Keratinocyte (primary cell): Measurements from ENCODE around the gene SLC19A1. TPM values are rescaled to one million over a fixed set of nuclear protein-coding genes. Genes with fewer than 3 reads are reported as not detected.

Source experiments
- DNase-seq: peaks from one replicate; pipeline ENCODE4 v3.0.0-alpha.2; 2011; ENCODE audit warnings: low read depth, missing footprints, low spot score
- FAIRE-seq: peaks from 2 replicates; lab custom pipeline; 2011; peaks lifted over from hg19 to GRCh38; lab: Jason Lieb, UNC
- H2AFZ ChIP-seq: 2 replicates; pipeline ENCODE4 v1.6.0; 2012; ENCODE audit warnings: low read length, control low read depth, inconsistent platforms; ENCODE audit not compliant: control insufficient read depth
- H3K27ac ChIP-seq: 2 replicates; pipeline ENCODE4 v1.5.1; 2011; ENCODE audit warnings: low read length; ENCODE audit not compliant: control insufficient read depth, insufficient read depth
- H3K27me3 ChIP-seq: 3 replicates; pipeline ENCODE4 v1.6.0; 2011; ENCODE audit warnings: low read length; ENCODE audit not compliant: control insufficient read depth, insufficient read depth; ENCODE audit errors: extremely low read depth
- H3K36me3 ChIP-seq, 2 experiments: 2 replicates in 1 of 2; 3 replicates in 1 of 2; pipeline ENCODE4 v1.5.1; 2011; ENCODE audit warnings: low read length in 2 of 2, mild to moderate bottlenecking in 1 of 2; ENCODE audit not compliant: control insufficient read depth in 2 of 2, insufficient read depth in 2 of 2; ENCODE audit errors: extremely low read depth in 1 of 2
- H3K4me1 ChIP-seq: 3 replicates; pipeline ENCODE4 v1.5.1; 2011; ENCODE audit warnings: low read length; ENCODE audit not compliant: control insufficient read depth, insufficient read depth; ENCODE audit errors: extremely low read depth
- H3K4me2 ChIP-seq: 3 replicates; pipeline ENCODE4 v1.6.0; 2011; ENCODE audit warnings: low read depth, low read length; ENCODE audit not compliant: control insufficient read depth, insufficient read depth; ENCODE audit errors: extremely low read depth
- H3K4me3 ChIP-seq, 3 experiments: fragments of 200-600 bp in 1 of 3; sonication (generic) in 1 of 3; 2 replicates in 2 of 3; 3 replicates in 1 of 3; pipeline ENCODE4 v1.5.1; 2011 to 2016; ENCODE audit warnings: low read length in 3 of 3, mild to moderate bottlenecking in 3 of 3, control low read depth in 2 of 3, inconsistent platforms in 1 of 3, low read depth in 1 of 3, mixed read lengths in 1 of 3, mixed run types in 1 of 3, moderate library complexity in 1 of 3; ENCODE audit not compliant: control insufficient read depth in 2 of 3, insufficient read depth in 2 of 3; ENCODE audit errors: extremely low read depth in 1 of 3
- H3K79me2 ChIP-seq: 2 replicates; pipeline ENCODE4 v1.6.0; 2012; ENCODE audit warnings: low read length; ENCODE audit not compliant: control insufficient read depth, insufficient read depth
- H3K9ac ChIP-seq: 3 replicates; pipeline ENCODE4 v1.6.0; 2011; ENCODE audit warnings: low read length; ENCODE audit not compliant: control insufficient read depth, insufficient read depth; ENCODE audit errors: extremely low read depth
- H3K9me1 ChIP-seq: 3 replicates; pipeline ENCODE4 v1.6.0; 2011; ENCODE audit warnings: low read length; ENCODE audit not compliant: control insufficient read depth, insufficient read depth; ENCODE audit errors: extremely low read depth
- H3K9me3 ChIP-seq: 2 replicates; pipeline ENCODE4 v1.5.1; 2012; ENCODE audit warnings: low read depth, low read length; ENCODE audit not compliant: control insufficient read depth
- H4K20me1 ChIP-seq: 3 replicates; pipeline ENCODE4 v1.6.0; 2011; ENCODE audit warnings: low read length; ENCODE audit not compliant: control insufficient read depth, insufficient read depth; ENCODE audit errors: extremely low read depth
- CTCF ChIP-seq, 3 experiments: IDR thresholded peaks in 1 of 3; conservative IDR thresholded peaks in 1 of 3; optimal IDR thresholded peaks in 1 of 3; 2 replicates in 2 of 3; 3 replicates in 1 of 3; pipeline versions ENCODE3 to v1.5.1; 2011; ENCODE audit warnings: low read length in 3 of 3, mild to moderate bottlenecking in 3 of 3, moderate library complexity in 2 of 3, control low read depth in 1 of 3, inconsistent platforms in 1 of 3; ENCODE audit not compliant: insufficient read depth in 2 of 3; ENCODE audit errors: extremely low read depth in 1 of 3
- EZH2 ChIP-seq: IDR thresholded peaks from one replicate; pipeline ENCODE4 v1.6.1; 2012; ENCODE audit warnings: inconsistent platforms, mild to moderate bottlenecking, low read length, moderate library complexity
- dilution Hi-C: fragments of 300-500 bp; cut with MboI; formaldehyde crosslinking; loops from one replicate; pipeline ENCODE4 v1.7.0; 2020; ENCODE audit warnings: low sequenced_read_pairs; ENCODE audit not compliant: extremely low pct_ligation_motif_present
- polyA plus RNA-seq, 5 experiments: library from polyadenylated mRNA; depleted of rRNA in 3 of 5; stranded (reverse) in 3 of 5; stranded (forward) in 1 of 5; unstranded in 1 of 5; fragments of >200 nt; gene quantifications; 1 replicate in 1 of 5; 2 replicates in 3 of 5; 3 replicates in 1 of 5; pipeline versions ENCODE4 v1.2.1 to v1.2.3, GENCODE V29; 2011 to 2012; ENCODE audit warnings: missing spikeins in 2 of 5, low read depth in 1 of 5, low replicate concordance in 1 of 5

Gene SLC19A1
- polyA plus RNA-seq, 1 donor (not counting 4 experiments of a cell fraction or from before 2014, with no cell fraction given), result 3.8 TPM

- Histone ChIP-seq H3K79me2 (no peaks in the 10 kb centered on the region), H3K9ac (no peak overlapping the region), H3K36me3 (peaks cover 13 to 19% of the 10 kb centered on the region in 2 experiments), H3K4me2 (no peak overlapping the region), H3K4me1 (no peaks in the 10 kb centered on the region), H3K9me3 (no peaks in the 10 kb centered on the region), H3K27me3 (no peaks in the 10 kb centered on the region), H3K4me3 (no peak overlapping the region), H3K27ac (no peak overlapping the region), H4K20me1 (no peaks in the 10 kb centered on the region), H3K9me1 (no peaks in the 10 kb centered on the region), H2AFZ (no peak overlapping the region)
- TF ChIP-seq CTCF (optimal IDR thresholded peaks at IDR 0.05 in 1 of 3, IDR thresholded peaks at IDR 0.05 in 1 of 3, conservative IDR thresholded peaks at IDR 0.05 in 1 of 3; ENCODE audit: extremely low read depth in 1 of 3, insufficient read depth in 2 of 3, low read length in 3 of 3) (no peak), EZH2 (no peak)
- FAIRE-seq, result no peak
- DNase-seq, result no peak
- dilution Hi-C loops, result no loop called here
Measured at GRCh38 chr21:45496968-45497845, 45.0 kb downstream of the SLC19A1 start.

GRCh38 chr21:45496151-45496967, 45.9 kb downstream of the SLC19A1 start:
- Histone ChIP-seq H3K4me2 (no peak overlapping the region), H2AFZ (no peak overlapping the region), H3K79me2 (no peaks in the 10 kb centered on the region), H3K27ac (no peak overlapping the region), H3K36me3 (peaks cover 15 to 19% of the 10 kb centered on the region in 2 experiments), H3K9me1 (no peaks in the 10 kb centered on the region), H4K20me1 (no peaks in the 10 kb centered on the region), H3K4me3 (no peak overlapping the region), H3K4me1 (no peaks in the 10 kb centered on the region), H3K9me3 (no peaks in the 10 kb centered on the region), H3K9ac (no peak overlapping the region), H3K27me3 (no peaks in the 10 kb centered on the region)
- no peak for DNase-seq
- dilution Hi-C loops, result no loop called here
- no peak for FAIRE-seq
- TF ChIP-seq EZH2 (no peak), CTCF (optimal IDR thresholded peaks at IDR 0.05 in 1 of 3, IDR thresholded peaks at IDR 0.05 in 1 of 3, conservative IDR thresholded peaks at IDR 0.05 in 1 of 3; ENCODE audit: extremely low read depth in 1 of 3, insufficient read depth in 2 of 3, low read length in 3 of 3) (no peak)
